HG03039 (cell line): ENCODE results near the gene MALRD1.

Experiments
- ATAC-seq: cut with Tn5 transposase; IDR thresholded peaks from one replicate; pipeline ENCODE4 v1.9.1; 2021; ENCODE audit warnings: mild to moderate bottlenecking, moderate library complexity; ENCODE audit not compliant: unreplicated experiment

MALRD1 gene

GRCh38 chr10:19332304-19332703, 283.7 kb downstream of the MALRD1 start:
- no peak for ATAC-seq

GRCh38 chr10:19333631-19334030, 285.0 kb downstream of the MALRD1 start:
- ATAC-seq, result no peak

DNA sequence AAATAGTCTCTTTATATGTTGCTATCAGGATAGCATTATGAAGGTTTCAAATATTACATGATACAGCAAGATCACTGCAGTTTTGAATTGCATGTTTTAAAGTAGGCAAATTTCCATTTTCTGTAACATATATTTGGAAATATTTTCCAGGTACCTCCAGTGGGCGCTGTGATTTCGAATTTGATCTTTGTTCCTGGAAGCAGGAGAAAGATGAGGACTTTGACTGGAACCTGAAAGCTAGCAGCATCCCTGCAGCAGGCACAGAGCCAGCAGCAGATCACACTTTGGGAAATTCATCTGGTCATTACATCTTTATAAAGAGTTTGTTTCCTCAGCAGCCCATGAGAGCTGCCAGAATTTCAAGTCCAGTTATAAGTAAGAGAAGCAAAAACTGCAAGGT, 299.0 kb downstream of the MALRD1 start:
- no peak for ATAC-seq

DNA sequence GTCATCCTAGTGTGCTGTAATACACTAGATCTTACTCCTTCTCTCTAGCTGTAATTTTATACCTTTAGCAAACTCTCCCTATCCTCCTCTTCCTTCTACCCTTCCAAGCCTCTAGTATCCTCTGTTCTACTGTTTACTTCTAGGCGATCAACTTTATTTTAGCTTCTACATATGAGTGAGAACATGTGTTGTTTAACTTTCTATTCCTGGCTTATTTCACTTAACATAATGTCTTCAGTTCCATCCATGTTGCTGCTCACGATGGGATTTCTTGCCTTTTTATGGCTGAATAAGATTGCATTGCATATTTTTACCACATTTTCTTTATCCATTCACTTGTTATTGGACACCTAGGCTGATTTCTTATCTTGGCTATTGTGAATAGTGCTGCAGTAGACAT, 318.6 kb downstream of the MALRD1 start:
- no peak for ATAC-seq

GRCh38 chr10:19373988-19374387, 325.4 kb downstream of the MALRD1 start:
- ATAC-seq, result no peak

DNA sequence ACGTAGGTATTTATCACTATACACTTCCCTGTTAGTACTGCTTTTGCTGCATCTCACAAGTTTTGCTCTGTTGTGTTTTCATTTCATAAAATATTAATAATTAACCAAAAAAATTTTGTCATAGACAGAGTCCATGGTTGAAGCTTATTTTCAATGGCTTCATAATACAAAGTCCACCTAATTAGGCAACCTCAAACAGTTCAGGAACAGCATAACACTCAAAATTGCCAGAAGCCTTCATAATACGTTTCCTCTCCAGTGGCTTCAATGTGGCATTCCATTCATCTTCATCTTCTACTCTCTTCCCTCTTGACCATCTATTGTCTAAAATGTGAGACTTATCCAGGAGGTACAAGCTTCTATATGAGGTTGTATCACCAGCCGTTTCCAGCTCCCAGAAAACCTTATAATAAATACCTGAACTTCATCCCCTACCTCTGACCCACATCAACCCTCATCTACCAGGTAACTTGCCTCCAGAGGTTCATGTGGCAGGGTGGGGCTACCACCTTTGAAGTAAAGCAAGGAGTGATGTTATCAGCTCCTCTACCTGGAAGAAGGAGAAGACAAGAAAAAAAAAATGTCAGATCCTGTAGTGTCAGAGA, 337.3 kb downstream of the MALRD1 start:
- no peak for ATAC-seq

GRCh38 chr10:19408924-19409323, 360.3 kb downstream of the MALRD1 start:
- ATAC-seq, result no peak

GRCh38 chr10:19411119-19411518, 362.5 kb downstream of the MALRD1 start:
- ATAC-seq, result no peak

DNA sequence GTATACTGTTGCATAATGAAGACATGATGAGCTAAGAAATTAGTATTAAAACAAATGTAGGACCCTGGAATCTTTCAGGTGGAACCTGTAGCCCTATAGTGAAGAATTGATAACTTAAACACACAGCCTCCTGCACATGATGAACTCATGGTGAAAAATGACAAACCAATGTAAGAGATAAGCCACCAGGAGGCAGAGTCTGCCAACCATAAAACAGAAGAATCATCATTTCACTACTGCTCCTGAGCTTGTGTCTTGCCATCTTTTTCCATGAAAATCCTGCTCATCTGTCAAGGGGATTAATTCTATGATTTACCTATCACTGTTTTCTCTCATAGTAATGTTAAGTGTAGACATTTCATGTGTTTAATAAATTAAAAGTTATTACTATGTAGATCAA, 363.9 kb downstream of the MALRD1 start:
- ATAC-seq, result no peak

DNA sequence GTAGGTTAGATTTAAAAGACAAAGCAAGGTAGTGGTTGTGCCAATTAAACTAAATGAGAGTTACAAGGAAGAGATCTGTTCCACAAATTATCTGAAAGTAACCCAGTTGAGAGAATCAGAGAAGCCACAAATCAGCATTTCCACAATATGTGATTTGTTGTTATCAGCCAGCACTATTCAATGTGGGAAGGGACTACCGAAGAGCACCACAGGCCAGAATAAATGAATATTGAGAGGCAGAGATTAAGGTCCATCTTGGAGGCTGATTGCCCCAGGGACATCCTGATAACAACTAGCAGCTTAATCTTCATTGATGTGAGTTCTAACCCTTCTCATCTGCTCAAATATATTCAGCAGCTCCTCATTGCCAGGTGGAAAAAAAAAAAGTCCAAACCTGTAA, 367.6 kb downstream of the MALRD1 start:
- no peak for ATAC-seq

- ATAC-seq, result no peak
These were observed 369.1 kb downstream of the MALRD1 start for GRCh38 chr10:19417740-19418139.

DNA sequence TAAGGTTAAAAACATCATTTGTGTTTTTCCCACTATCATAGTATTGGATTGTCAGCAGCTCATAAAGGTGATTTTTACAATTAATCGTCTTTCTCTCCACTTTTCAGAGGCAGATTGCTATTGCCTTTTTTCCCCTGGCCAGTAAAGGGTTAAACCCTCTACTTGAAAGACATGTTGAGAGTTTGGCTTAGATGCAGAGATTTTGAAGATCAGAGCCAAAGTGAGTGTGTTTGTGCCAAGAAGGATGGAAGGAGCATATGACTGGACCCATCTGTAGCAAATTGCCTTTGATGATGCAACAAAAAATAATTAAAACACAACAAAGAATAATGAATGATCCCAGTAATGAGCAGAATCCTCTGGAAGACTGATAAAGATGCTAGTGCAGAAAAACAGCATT, 373.1 kb downstream of the MALRD1 start:
- ATAC-seq, result no peak

- ATAC-seq, result no peak
These were observed 377.4 kb downstream of the MALRD1 start for GRCh38 chr10:19426034-19426433.

DNA sequence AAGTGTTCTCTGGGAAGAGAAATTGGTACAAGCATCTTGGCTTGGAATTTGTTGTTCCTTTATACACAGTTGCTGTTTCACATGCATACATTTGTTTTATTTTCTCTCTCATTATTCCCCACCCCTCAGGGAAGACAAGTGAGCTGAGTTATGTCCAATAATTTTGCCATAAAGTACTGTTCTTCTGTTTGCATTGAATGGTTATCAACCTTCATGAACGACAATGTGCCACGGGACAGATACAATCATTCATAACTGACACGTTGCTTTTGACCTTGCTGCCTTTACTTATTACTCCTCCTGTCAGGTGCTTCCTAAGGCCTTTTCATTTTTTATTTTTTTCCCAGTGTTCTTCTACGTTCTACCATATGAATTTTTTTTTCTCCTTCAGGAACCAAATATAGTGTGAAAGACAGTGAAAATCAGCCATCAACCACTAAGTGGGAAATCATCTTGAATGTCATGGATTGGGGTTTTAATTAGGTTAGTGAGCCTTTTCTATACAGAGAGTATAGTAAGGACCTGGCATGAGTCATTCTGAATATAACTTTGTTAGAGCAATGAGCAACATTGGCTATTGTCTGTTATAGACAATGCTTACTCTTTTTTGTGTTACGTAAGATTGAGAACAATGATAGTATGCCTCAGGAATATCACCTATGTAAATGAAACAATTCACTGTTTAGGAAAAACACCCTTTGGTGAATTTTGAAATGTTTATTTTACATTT, 383.2 kb downstream of the MALRD1 start:
- ATAC-seq, result no peak

- no peak for ATAC-seq
These were observed 401.3 kb downstream of the MALRD1 start for GRCh38 chr10:19449860-19450259.

DNA sequence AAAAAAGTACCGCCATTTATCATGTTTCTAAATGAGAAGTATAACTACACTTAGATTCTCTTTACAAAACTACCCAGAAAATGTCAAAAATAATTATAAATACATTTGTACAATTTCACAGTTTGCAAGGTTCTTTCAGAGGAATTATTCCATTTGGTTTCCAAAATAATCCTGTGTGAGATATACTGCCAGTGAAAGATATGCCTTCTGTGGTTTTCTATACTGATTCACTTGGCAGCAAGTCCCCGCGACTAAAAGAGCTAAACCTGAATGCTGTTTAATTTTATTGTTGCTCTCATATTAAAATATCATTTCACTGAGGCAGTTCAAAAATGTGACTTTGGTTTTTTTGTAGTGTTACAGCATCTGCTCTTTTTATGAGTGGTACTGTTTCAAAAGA, 402.8 kb downstream of the MALRD1 start:
- ATAC-seq, result no peak

DNA sequence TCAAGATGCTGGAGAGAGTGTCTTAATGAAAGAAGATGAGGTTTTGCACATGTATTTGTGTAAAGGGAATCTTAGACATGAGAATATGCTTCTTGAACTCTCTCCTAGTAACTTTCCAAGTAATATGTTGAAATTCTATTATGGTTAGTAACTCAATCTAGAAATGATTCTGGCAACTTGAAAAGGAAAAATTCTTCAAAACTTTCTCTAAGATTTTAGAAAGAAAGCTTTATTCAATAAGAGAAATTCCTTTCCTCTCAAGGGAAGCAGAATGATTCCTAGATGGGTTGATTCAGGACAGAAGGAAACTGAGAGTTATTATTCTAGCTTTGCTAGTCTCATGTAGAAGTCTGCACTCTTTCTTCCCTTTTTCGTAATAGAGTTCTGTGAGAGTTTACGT, 403.3 kb downstream of the MALRD1 start:
- no peak for ATAC-seq

DNA sequence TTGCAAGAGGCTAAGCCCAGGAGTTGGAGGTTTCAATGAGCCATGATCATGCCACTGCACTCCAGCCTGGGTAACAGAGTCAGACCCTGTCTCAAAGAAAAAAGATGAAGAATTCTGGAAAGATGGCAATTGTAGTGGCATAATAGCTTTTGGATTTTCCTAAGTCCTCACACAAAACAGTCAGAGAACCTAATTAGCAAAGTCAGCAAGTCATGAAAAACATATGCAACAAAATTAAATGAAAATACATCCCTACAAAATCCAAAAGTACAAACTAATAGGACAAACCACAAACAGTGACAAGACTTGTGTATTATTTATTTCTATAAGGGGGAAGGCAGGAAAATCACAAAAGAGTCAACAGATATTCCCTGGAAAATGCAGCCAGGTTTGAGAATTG, 405.4 kb downstream of the MALRD1 start:
- no peak for ATAC-seq

GRCh38 chr10:19461588-19461987, 413.0 kb downstream of the MALRD1 start:
- ATAC-seq, result no peak

DNA sequence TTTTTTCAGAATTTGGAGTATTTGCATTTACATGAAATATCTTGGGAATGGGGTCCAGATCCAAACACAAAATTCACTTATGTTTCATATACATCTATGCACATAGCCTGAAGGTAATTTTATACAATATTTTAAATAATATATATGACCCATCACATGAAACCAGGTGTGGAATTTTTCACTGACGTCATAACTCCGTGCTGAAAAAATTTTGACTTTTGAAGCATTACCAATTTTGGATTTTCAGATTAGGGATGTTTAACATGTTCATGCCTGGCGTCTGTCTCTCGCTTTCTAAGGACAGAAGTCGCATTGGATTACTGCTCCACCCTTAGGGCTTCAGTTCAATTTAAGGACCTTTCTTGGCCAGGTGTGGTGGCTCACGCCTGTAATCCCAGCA, 418.1 kb downstream of the MALRD1 start:
- no peak for ATAC-seq

DNA sequence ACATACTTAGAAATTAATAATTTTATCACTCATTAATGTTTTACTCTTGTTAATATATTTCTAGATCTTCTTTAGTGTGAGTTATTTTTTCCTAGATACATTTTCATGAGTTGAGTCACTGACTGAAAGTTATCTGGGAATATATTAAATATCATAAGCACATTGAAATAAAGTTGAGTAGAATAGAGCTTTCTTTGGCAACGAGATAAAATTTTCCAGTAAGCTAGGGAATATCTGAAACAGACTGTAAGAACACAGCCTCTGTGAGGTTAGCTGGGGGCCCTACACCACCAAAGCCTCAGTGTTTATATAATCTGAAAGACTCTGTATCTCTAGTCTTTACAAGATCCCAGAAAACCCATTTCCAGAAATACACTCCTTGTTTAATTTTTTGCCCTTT, 419.8 kb downstream of the MALRD1 start:
- ATAC-seq, result no peak

- ATAC-seq, result no peak
These were observed 420.9 kb downstream of the MALRD1 start for GRCh38 chr10:19469521-19469920.

DNA sequence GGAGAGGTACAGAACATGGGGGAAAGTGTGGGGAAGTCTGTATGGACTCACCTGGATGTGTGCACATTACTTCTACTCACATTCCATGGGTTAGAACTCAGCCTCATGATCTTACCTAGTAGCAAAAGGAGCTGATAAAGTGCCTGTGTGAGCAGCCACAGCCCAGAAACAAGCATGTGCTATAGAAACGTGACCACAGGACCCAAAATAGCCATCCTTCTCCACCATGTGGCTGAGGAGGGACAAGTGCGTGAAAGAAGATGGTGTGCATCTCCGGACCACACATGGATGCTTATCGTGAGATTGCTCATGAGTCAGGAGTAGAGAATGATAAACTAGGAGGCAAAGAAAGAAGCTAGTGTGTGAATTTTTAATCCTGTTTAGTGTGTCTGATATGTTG, 431.3 kb downstream of the MALRD1 start:
- ATAC-seq, result no peak
